ENCODE measurements around the gene KCNJ4. TPM values are rescaled to one million over a fixed set of nuclear protein-coding genes. Genes with fewer than 3 reads are reported as not detected.

The KCNJ4 gene
- total RNA-seq, 3 donors from 2014 or later = not detected

- no peak for ATAC-seq
- Histone ChIP-seq H3K4me3 (no peak overlapping the region), H3K9me3 (no peaks in the 10 kb centered on the region), H3K36me3 (ENCODE audit: low read depth) (no peaks in the 10 kb centered on the region), H3K4me1 (ENCODE audit: low read depth) (peaks cover 4% of the 10 kb centered on the region)
- peak in 1 of 3 donors; percentile 24 for DNase-seq
- intact Hi-C loops (cut with DNase I, micrococcal nuclease) = no loop called here
- TF ChIP-seq CTCF (IDR thresholded peaks at IDR 0.05) = no peak
Measured at GRCh38 chr22:38419858-38420160, 35.2 kb downstream of the KCNJ4 start.

- Histone ChIP-seq H3K4me1 (ENCODE audit: low read depth) (no peaks in the 10 kb centered on the region), H3K36me3 (ENCODE audit: low read depth) (no peaks in the 10 kb centered on the region), H3K4me3 (no peak overlapping the region), H3K9me3 (no peaks in the 10 kb centered on the region)
- intact Hi-C loops (cut with DNase I, micrococcal nuclease) = no loop called here
- ATAC-seq = no peak
- DNase-seq = peak in 1 of 3 donors; percentile 40
- no peak for TF ChIP-seq CTCF (IDR thresholded peaks at IDR 0.05)
Measured at GRCh38 chr22:38419121-38419857, 35.7 kb downstream of the KCNJ4 start.

- intact Hi-C loops (cut with DNase I, micrococcal nuclease) = no loop called here
- ATAC-seq = no peak
- no peak for TF ChIP-seq CTCF (IDR thresholded peaks at IDR 0.05)
Measured at GRCh38 chr22:38418589-38418988, 36.4 kb downstream of the KCNJ4 start.

GRCh38 chr22:38417252-38418060 is 37.5 kb downstream of the KCNJ4 start:
- TF ChIP-seq CTCF (IDR thresholded peaks at IDR 0.05) = no peak
- Histone ChIP-seq H3K4me1 (ENCODE audit: low read depth) (peaks cover 7% of the 10 kb centered on the region), H3K9me3 (no peaks in the 10 kb centered on the region), H3K4me3 (no peak overlapping the region), H3K36me3 (ENCODE audit: low read depth) (no peaks in the 10 kb centered on the region)
- DNase-seq (peak in 1 of 3 donors; percentile 20), ATAC-seq (no peak)
- intact Hi-C loops (cut with DNase I, micrococcal nuclease) = no loop called here

More at GRCh38 chr22:38418589-38418988, 36.4 kb downstream of the KCNJ4 start:
- Histone ChIP-seq H3K36me3 (ENCODE audit: low read depth) (no peaks in the 10 kb centered on the region), H3K9me3 (no peaks in the 10 kb centered on the region), H3K4me1 (ENCODE audit: low read depth) (no peaks in the 10 kb centered on the region), H3K4me3 (no peak overlapping the region)
- peak in 1 of 3 donors; percentile 13 for DNase-seq

GRCh38 chr22:38416621-38417251 is 38.3 kb downstream of the KCNJ4 start:
- intact Hi-C loops (cut with DNase I, micrococcal nuclease) = no loop called here
- Histone ChIP-seq H3K36me3 (ENCODE audit: low read depth) (no peaks in the 10 kb centered on the region), H3K4me3 (no peak overlapping the region), H3K4me1 (ENCODE audit: low read depth) (peaks cover 9% of the 10 kb centered on the region), H3K9me3 (no peaks in the 10 kb centered on the region)
- no peak for TF ChIP-seq CTCF (IDR thresholded peaks at IDR 0.05)
- DNase-seq (peak in 2 of 3 donors; percentile 18 to 34), ATAC-seq (no peak)

All from mucosa of descending colon (tissue), 3 donors.